B cell (primary cell): ENCODE data around the gene BRICD5. TPM values are rescaled to one million over a fixed set of nuclear protein-coding genes. Genes with fewer than 3 reads are reported as not detected.

ENCODE experiments used
- ATAC-seq: fragments of 200-7000 bp; cut with Tn5 transposase; one replicate; pipeline ENCODE4 v1.10.0; 2021; ENCODE audit warnings: low read depth, mild to moderate bottlenecking, moderate number of reproducible peaks, moderate library complexity
- CTCF ChIA-PET: fragments of 350-600 bp; sonication (Branson Sonifier 250); formaldehyde crosslinking; loops from one replicate; lab custom pipeline; 2021; ENCODE audit warnings: antibody characterized with exemption, inconsistent platforms; lab: Charles Lee
- POLR2A ChIA-PET: fragments of 350-600 bp; sonication (Branson Sonifier 250); formaldehyde crosslinking; loops from one replicate; lab custom pipeline; 2021; ENCODE audit warnings: antibody characterized with exemption; lab: Charles Lee
- DNase-seq: peaks from one replicate; pipeline ENCODE4 v3.0.0; 2013
- H2AFZ ChIP-seq: 2 replicates; pipeline ENCODE4 v1.6.1; 2012; ENCODE audit warnings: mild to moderate bottlenecking, low read depth, low read length; ENCODE audit not compliant: insufficient read depth, poor library complexity, severe bottlenecking
- H3K27ac ChIP-seq, 2 donors: 1 replicate in 1 of 2; 2 replicates in 1 of 2; pipeline ENCODE4 v1.5.1; 2012 to 2013; ENCODE audit warnings: low read length in 2 of 2, mild to moderate bottlenecking in 2 of 2, moderate library complexity in 1 of 2
- H3K27me3 ChIP-seq, 4 experiments: fragments of 200-600 bp in 1 of 4; sonication (generic) in 1 of 4; replicated peaks in 1 of 4; 1 replicate in 2 of 4; 2 replicates in 2 of 4; pipeline versions ENCODE4 v1.6.1 to v1.7.0; 2013 to 2016; ENCODE audit warnings: low read length in 3 of 4, mild to moderate bottlenecking in 2 of 4, mixed read lengths in 1 of 4, moderate library complexity in 1 of 4; ENCODE audit not compliant: insufficient read depth in 4 of 4, control insufficient read depth in 3 of 4; ENCODE audit errors: control extremely low read depth in 1 of 4
- H3K36me3 ChIP-seq, 2 experiments: replicated peaks in 1 of 2; 1 replicate in 1 of 2; 2 replicates in 1 of 2; pipeline versions ENCODE4 v1.6.1 to v1.7.1; 2013; ENCODE audit warnings: low read length in 1 of 2; ENCODE audit not compliant: insufficient read depth in 2 of 2, control insufficient read depth in 1 of 2; ENCODE audit errors: control extremely low read depth in 1 of 2, extremely low read depth in 1 of 2
- H3K4me1 ChIP-seq, 2 donors: fragments of 200-600 bp in 1 of 2; sonication (generic) in 1 of 2; 1 replicate in 1 of 2; 2 replicates in 1 of 2; pipeline versions ENCODE4 v1.5.1 to v1.6.1; 2013 to 2017; ENCODE audit warnings: low read length in 2 of 2; ENCODE audit not compliant: control insufficient read depth in 2 of 2, insufficient read depth in 2 of 2
- H3K4me2 ChIP-seq: replicated peaks from 2 replicates; pipeline ENCODE3; 2012; ENCODE audit warnings: mild to moderate bottlenecking, low read depth, low read length; ENCODE audit not compliant: poor library complexity, severe bottlenecking
- H3K4me3 ChIP-seq, 5 experiments: fragments of 200-600 bp in 1 of 5; sonication (generic) in 1 of 5; 1 replicate in 3 of 5; 2 replicates in 2 of 5; pipeline versions ENCODE4 v1.5.1 to v1.7.0; 2011 to 2016; ENCODE audit warnings: low read length in 4 of 5, mild to moderate bottlenecking in 4 of 5, low read depth in 2 of 5, control low read depth in 1 of 5, moderate library complexity in 1 of 5; ENCODE audit not compliant: insufficient read depth in 1 of 5; ENCODE audit errors: control extremely low read depth in 1 of 5, extremely low read depth in 1 of 5
- H3K79me2 ChIP-seq: fragments of 200-600 bp; sonication (generic); one replicate; pipeline ENCODE4 v1.6.0; 2016; ENCODE audit warnings: low read length; ENCODE audit not compliant: control insufficient read depth, insufficient read depth
- H3K9ac ChIP-seq: fragments of 200-600 bp; sonication (generic); 2 replicates; pipeline ENCODE4 v1.6.1; 2017; ENCODE audit warnings: mild to moderate bottlenecking, low read length, moderate library complexity
- H3K9me3 ChIP-seq, 3 donors: one replicate each; pipeline versions ENCODE4 v1.6.1 to v1.7.1; 2013; ENCODE audit warnings: low read length in 2 of 3; ENCODE audit not compliant: control insufficient read depth in 2 of 3, insufficient read depth in 1 of 3; ENCODE audit errors: control extremely low read depth in 1 of 3
- H4K20me1 ChIP-seq: 2 replicates; pipeline ENCODE4 v1.6.0; 2012; ENCODE audit warnings: mild to moderate bottlenecking, low read length; ENCODE audit not compliant: insufficient read depth, control insufficient read depth, poor library complexity, severe bottlenecking
- H3K27ac Mint-ChIP-seq: one replicate; pipeline ENCODE4 v1.8.0; 2021; ENCODE audit warnings: mixed read lengths
- H3K27me3 Mint-ChIP-seq: one replicate; pipeline ENCODE4 v1.8.0; 2021; ENCODE audit warnings: mixed read lengths
- H3K4me1 Mint-ChIP-seq: one replicate; pipeline ENCODE4 v1.8.0; 2021; ENCODE audit warnings: mixed read lengths
- H3K4me3 Mint-ChIP-seq: one replicate; pipeline ENCODE4 v1.8.0; 2021; ENCODE audit warnings: mixed read lengths
- H3K9me3 Mint-ChIP-seq: one replicate; pipeline ENCODE4 v1.8.0; 2022; ENCODE audit warnings: mixed read lengths; ENCODE audit not compliant: insufficient read depth
- CTCF ChIP-seq: fragments of 200-600 bp; IDR thresholded peaks from one replicate; pipeline ENCODE4 v1.8.0; 2022; ENCODE audit warnings: antibody characterized with exemption, mild to moderate bottlenecking
- EZH2 ChIP-seq: IDR thresholded peaks from 2 replicates; pipeline ENCODE4 v1.6.1; 2012; ENCODE audit warnings: borderline replicate concordance, low read depth, mild to moderate bottlenecking, moderate library complexity, low read length; ENCODE audit not compliant: insufficient read depth, poor library complexity, severe bottlenecking
- WGBS: methylation state at CpG from one replicate; pipeline ENCODE4 v1.1.5; 2013; ENCODE audit warnings: missing lambda C conversion rate; ENCODE audit not compliant: insufficient coverage; 5-methylcytosine and 5-hydroxymethylcytosine counted together
- intact Hi-C: fragments of 100-400 bp; cut with micrococcal nuclease; formaldehyde crosslinking; loops from one replicate; pipeline ENCODE4 v1.10.0; 2022
- polyA plus RNA-seq: library from polyadenylated mRNA; depleted of rRNA; stranded (reverse); fragments of >200 nt; gene quantifications from 2 replicates; pipeline ENCODE4 v1.2.3, GENCODE V29; 2012
- total RNA-seq, 2 donors: library from RNA; stranded (reverse); fragments of 120-200 nt in 1 of 2; gene quantifications; 1 replicate in 1 of 2; 2 replicates in 1 of 2; pipeline versions ENCODE4 v1.2.3 to v1.2.4, GENCODE V29; 2013 to 2022

The BRICD5 gene
- total and polyA plus RNA-seq, 2 donors (not counting 1 experiment from before 2014, with no cell fraction given): 11.9 to 18.3 TPM

GRCh38 chr16:2170080-2170479 lies 40.6 kb downstream of the BRICD5 start:
- DNase-seq: no peak
- ChIA-PET CTCF (interaction anchor here (0.6 kb wide), 1 partner anchor 214 kb away, joined by 3 read pairs; no protein-coding TSS in a partner anchor), POLR2A (no interaction called here)
- no peaks in the 10 kb centered on the region for H3K4me1 ChIP-seq
- H3K27ac Mint-ChIP-seq: no peak overlapping the region
- H3K9me3 Mint-ChIP-seq: no peaks in the 10 kb centered on the region
- no peak overlapping the region for H3K9ac ChIP-seq
- peaks cover 0 to 6% (median 0%) of the 10 kb centered on the region in 3 donors for H3K9me3 ChIP-seq
- no peak for ATAC-seq
- H2AFZ ChIP-seq: no peak overlapping the region
- H3K4me2 ChIP-seq: no peak overlapping the region
- no peak overlapping the region for H3K27ac ChIP-seq
- peaks cover 0 to 43% of the 10 kb centered on the region in 2 experiments for H3K36me3 ChIP-seq
- peaks cover 41% of the 10 kb centered on the region for H3K79me2 ChIP-seq
- H3K4me3 Mint-ChIP-seq: no peak overlapping the region
- H3K4me1 Mint-ChIP-seq: no peaks in the 10 kb centered on the region
- H3K27me3 Mint-ChIP-seq: no peaks in the 10 kb centered on the region
- 96% methylated on average over 18 of the region's 18 CpGs for WGBS
- H4K20me1 ChIP-seq: peaks cover 11% of the 10 kb centered on the region
- no peak overlapping the region for H3K4me3 ChIP-seq
- intact Hi-C loops: no loop called here
- no peaks in the 10 kb centered on the region for H3K27me3 ChIP-seq
- TF ChIP-seq EZH2: no peak
- TF ChIP-seq CTCF: no peak

- ATAC-seq (no peak), DNase-seq (no peak)
- Histone ChIP-seq H3K9ac (no peak overlapping the region), H3K4me3 (no peak overlapping the region), H3K4me2 (no peak overlapping the region), H3K27ac (no peak overlapping the region), H4K20me1 (peaks cover 33% of the 10 kb centered on the region), H3K9me3 (peaks cover 0 to 14% (median 0%) of the 10 kb centered on the region in 3 donors), H3K27me3 (no peaks in the 10 kb centered on the region), H3K4me1 (no peaks in the 10 kb centered on the region), H3K79me2 (peaks cover 60% of the 10 kb centered on the region), H2AFZ (no peak overlapping the region), H3K36me3 (peaks cover 0 to 26% of the 10 kb centered on the region in 2 experiments)
- Mint-ChIP-seq H3K27me3 (no peaks in the 10 kb centered on the region), H3K4me3 (no peak overlapping the region), H3K9me3 (no peaks in the 10 kb centered on the region), H3K27ac (no peak overlapping the region), H3K4me1 (no peaks in the 10 kb centered on the region)
- ChIA-PET POLR2A (no interaction called here), CTCF (interaction anchor here (1.4 kb wide), 1 partner anchor 28 kb away, joined by 3 read pairs; no protein-coding TSS in a partner anchor)
- no peak for TF ChIP-seq CTCF
- no peak for TF ChIP-seq EZH2
- intact Hi-C loops: no loop called here
- 98% methylated on average over 18 of the region's 18 CpGs for WGBS
Observed at GRCh38 chr16:2167068-2167638, 43.5 kb downstream of the BRICD5 start.
